Measurements from ENCODE around the gene TM9SF2.
"Not testable (repeated sequence)": the region's sequence is repeated elsewhere in the genome, so short reads cannot be mapped to it uniquely, and the experiment has no call there.

The TM9SF2 gene

DNA sequence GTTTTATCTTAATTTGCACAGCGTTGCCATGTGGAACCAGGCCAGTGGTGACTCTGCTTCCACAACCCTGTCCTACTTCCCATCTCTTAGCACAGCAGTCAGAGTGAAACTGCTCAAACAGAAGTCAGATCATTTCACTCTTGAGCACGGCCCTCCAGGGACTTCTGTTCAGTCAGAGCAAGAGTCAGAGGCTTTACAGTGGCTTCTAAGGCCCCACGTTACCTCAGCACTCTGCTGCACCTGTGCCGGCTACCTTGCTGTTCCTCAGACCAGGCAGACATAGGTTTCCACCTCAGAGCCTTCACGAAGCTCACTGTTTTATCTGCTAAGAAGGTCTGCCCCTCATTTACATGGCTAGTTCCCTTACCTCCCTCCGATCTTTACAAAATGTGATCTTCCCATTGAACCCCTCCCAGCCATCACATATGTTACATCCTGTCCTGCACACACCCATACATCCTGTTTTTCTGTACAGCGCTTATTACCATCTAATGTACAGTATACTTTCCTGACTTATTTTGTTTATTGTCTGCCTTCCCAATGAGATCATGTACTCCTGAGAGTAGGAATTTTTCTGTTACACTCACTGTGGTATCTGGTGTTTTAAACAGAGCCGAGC is 41.6 kb downstream of the TM9SF2 start:
- DNase-seq: peak; percentile 40 to 73

DNA sequence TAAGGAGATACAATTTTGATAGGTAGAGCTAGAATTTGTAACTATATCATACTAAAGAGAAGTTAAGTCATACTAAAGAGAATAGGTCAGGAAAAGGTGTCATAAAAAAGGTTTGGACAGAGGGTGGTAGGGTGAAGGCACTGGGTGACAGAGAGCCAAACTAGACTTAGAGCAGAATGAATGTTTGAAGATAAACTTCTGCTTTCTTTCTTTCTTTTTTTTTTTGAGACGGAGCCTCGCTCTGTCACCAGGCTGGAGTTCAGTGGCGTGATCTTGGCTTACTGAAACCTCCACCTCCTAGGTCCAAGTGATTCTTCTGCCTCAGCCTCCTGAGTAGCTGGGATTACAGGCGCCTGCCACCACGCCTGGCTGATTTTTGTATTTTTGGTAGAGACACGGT is 44.1 kb downstream of the TM9SF2 start:
- no peak for DNase-seq

DNA sequence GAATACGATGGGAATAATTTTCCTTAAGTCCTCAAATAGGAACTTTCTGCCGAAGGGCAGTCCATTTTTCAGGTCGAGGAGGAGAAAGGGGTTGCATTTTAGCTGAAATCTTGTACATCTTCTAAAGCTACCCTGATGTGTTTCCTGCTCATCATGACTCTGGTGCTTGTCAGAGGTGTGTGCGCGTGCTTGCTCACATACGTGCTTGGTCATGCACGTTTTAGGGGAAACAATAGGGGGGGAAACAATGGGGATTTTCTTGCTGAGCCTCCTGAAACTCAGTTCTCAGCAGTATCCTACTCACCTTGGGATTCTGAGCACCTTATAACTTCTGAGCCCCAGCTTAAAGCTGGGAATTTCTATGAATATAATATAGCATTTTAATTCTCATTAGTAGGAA is 44.7 kb downstream of the TM9SF2 start:
- DNase-seq: no peak

DNA sequence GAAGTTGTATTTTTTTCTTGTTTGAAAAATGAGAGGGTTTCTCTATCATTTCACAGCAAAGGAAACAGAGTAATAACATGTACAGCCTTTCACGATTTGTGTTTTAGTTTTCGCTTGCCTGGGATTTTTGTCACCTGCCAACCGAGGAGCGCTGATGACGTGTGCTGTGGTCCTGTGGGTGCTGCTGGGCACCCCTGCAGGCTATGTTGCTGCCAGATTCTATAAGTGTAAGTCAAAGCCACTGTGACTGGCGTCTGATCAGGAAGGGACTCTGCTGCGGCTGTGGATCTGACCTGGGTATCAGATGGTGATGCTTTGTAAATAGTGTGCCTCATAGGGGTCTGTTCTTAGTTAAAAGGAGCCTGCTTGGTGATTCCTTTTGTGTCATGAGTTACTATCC is 45.6 kb downstream of the TM9SF2 start:
- DNase-seq: no peak

DNA sequence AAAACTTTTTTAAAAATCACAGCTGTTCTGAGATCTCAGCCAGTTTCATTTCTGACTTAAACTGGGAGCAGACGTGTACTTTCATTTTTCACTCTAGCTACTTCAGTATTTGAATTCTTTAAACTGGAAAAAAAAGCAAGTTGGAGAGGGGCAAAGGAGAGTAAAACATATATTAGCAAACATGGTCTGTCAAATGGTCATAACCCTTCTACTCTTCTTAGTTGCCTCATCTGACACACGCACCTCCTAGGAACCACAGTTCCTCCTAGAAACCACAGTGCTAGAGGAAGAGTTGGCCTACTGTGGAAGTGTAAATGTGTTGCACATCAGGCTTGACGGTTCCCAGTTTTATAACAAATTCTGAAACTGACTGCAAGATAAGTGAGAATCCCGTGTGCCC is 47.2 kb downstream of the TM9SF2 start:
- peak in 1 of 2 donors; percentile 11 for DNase-seq

DNA sequence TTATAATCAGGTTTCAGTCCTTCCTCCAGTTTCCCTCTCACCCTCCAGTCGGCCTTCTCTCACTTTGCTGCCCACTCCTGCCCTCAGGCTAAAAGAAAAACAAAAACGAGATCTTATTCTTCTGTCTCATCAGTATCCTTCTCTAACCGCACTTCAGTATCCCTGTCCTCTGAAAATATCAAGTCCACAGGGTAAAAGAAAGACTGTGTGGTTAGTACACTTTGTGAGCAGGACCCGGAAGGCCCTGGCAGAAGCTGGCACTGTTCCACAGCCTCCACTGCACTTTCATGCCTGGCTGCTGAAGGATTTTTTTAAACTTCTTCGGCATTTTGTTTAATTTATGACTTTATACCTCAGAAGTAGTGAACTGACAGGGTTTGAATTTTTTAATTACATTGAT is 51.8 kb downstream of the TM9SF2 start:
- DNase-seq: no peak

DNA sequence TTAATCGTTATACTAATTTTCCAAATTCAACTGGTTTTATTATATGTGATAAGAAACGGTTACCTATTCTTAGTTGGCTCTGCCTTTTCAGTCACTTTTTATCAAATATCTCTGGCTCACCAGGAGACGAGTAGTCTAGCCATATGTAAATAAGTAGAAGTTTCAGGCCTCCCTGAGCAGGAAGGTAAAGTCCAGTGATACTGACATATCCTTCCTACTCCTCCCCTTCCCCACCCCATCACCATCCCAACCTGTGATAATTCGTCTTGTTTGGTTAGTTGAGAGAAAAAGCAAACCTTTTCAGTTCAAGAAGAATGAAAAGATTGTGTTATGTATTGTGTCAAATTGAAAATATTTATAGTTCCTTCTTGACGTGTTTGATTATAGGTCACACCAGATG is 53.9 kb downstream of the TM9SF2 start:
- no peak for DNase-seq

DNA sequence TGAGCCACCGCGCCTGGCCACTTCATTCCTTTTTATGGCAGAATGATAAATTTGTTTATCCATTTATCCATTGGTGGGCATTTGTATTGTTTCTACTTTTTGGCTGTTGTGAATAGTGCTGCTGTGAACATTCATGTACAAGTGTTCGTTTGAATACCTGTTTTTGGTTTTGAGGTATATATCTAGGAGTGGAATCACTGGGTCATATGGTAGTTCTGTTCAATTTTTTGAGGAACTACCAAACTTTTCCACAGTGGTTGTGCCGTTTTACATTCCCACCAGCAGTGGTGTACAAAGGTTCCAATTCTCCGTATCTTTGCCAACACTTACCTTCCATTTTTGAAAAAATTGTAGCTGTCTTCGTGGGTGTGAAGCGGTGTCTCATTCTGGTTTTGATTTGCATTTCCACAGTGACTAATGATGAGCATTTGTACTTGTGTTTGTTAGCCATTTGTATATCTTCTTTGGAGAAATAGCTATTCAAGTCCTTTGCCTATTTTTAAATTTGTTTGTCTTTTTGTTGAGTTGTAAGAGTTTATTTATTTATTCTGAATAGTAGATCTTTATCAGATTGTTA is 55.7 kb downstream of the TM9SF2 start:
- no peak for DNase-seq

DNA sequence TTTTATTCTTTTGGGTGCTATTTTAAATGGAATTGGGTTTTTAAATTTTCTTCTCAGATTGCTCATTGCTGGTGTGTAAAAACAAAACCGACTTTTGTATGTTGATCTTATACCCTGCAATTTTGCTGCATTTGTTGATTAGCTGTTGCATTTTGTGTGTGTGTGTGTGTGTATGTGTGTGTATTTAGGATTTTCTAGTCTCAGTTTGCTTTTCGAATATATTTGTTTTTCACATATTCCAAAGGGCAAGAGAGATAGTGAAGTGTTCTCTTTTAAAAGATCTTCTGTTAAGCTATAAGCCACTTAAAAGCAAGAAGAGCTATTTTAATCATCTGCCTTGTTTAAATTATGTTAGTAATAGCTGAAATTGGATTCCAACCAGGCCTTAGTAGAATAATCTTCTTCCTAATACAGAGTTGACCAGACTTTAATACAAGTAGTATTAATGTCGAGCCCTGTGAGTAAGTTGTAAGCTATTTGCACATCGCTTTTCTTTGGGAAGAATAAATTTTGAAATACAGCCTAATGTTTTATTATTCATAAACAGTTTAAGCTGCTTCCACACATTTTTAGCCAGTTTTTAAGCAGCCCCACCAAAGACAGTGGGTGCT is 57.4 kb downstream of the TM9SF2 start:
- DNase-seq: no peak

DNA sequence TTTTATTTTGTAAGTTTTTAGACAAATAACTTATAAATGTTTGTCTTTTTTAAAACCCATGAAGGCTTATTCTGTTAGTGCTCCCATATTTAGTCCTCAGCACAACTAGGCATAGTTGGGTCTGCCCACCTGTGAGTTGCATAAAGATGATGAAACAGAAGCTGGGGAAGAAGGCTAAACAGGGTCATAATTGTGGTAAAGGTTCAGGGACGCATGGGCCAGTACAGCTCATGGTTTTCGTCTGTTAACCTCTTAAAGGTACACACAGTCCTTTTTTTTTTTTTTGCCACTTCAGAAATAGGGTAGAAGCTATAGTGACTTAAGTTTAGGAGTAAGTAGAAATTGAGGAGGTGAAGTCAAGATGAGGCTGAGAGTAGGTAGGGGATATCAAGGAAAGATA is 58.3 kb downstream of the TM9SF2 start:
- DNase-seq: no peak

DNA sequence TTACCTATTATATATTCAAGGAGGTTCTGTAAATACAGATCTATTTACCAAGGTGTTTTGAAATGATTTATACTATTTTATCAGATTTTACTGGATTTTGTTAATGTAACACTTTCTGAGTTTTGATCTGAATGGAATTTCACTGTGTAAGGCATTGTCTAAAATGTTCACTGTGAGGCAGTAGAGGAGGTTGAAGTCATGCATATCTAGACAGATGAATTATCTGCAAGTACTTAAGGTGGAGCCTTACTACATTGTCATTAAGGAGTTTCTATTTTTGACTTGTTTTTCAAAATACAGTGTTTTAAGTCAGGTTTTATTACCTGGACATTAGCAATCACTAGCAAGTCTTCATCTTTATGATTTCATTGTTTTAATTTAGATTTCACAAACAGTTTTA is 62.1 kb downstream of the TM9SF2 start:
- DNase-seq: no peak

DNA sequence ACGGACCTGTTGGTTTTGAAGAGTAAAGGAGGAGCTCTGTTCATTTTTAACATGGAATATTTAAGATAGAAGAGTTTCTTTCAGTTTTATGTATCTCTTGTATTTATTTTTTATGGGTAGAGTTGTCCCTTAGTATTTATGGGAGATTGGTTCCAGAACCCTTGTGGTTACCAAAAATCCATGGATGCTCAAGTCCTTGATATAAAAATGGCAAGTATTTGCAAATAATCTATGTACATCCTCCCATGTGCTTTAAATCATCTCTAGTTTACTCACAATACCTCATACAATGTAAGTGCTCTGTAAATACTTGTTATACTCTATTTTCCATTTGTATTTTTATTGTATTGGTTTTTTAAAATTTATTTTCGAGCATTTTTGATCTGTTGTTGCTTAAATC is 63.1 kb downstream of the TM9SF2 start:
- no peak for DNase-seq

DNA sequence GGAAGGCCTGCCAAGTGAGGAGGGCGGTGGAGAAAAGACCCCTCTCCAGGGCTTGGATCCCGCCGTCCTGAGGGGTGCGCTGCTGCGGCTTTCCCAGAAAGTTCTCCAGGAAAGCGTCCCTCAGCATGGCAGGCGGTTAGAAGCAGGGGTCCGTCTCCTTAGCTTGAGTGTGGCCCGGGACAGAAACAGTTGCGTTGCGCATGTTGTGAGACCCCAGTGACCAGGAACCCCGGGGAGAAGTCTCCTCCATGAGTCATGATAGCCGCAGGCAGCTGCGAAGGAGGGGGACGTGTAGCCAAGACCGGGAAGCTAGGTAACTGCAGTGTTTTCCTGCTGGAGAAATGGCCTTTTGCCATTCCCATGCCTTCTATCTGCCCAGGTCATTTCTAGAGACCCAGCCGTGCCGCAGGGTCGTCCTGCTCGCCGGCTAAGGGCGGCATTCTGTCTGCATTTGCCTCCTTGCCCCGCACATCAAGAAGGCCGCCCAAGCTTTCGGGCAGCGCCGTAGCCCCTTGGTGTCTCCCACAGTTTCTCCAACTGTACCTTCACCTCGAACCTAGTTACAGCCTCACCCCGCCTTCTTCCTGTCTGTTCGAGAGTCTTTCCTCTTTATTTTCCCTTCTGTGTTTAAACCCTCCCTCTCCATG is 64.3 kb downstream of the TM9SF2 start:
- no peak for DNase-seq

DNA sequence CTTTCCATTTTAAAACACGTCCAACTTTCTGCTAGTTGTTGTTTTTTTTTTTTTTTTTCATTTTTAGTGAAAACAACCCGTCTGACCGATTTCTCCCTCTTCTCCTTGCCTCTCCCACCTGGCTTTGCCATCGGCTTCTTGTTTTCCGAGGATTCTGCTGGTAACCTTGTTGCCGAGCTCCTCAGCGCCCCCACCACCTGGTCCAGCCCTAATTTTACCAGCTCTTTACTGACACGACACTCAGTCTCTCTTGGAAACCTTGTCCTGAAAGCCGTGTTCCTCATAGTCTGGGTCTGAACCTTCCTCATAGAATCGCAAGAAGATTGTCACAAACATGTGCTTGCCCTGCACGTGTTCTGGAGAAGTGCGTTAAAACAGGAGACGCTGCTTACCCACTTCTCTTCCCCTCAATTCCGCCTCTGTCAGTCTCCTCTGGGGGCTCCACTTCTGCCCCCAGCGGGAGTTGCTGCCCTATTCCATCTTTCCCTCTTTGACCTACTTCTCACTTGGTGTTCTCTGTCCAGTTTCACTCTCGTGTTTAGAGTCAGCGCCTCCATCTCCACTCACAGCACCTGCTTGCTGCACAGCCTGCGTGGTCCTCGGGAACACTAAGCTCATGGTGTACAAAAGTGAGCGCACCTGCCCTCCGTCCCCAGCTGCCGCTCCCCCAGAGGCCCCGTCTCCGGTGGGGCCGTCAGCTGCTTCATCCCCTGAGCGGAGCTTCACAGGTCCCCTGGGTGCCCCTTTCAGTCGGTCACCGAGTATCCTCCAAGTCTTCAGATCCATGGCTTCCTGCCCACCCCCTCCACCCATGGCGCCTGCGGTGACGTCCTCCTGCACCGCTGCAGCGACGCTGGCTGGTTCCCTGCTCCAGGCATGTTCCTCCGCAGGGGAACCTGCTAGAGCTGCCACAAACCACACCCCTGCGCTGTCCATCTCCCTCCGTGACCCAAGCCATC is 65.1 kb downstream of the TM9SF2 start:
- no peak for DNase-seq

DNA sequence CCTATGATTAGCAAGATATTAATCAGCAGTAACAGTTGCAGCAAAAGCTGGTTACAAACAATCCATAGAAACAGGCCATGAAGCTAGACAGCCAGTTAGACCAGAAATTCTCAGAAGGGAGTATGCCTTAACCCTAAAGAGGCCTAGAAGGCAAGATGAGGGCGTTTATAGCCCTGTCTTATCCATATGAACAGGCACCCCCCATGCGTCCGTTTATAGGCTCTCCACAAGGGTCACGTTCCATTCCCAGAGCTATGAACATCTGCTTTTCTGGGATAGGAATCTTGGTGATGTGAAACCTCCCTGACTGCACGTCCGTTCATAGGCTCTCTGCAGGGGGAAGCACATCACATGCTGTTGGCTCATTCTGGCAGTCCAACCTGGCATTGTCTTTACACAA is 67.6 kb downstream of the TM9SF2 start:
- not testable (repeated sequence) for DNase-seq

DNA sequence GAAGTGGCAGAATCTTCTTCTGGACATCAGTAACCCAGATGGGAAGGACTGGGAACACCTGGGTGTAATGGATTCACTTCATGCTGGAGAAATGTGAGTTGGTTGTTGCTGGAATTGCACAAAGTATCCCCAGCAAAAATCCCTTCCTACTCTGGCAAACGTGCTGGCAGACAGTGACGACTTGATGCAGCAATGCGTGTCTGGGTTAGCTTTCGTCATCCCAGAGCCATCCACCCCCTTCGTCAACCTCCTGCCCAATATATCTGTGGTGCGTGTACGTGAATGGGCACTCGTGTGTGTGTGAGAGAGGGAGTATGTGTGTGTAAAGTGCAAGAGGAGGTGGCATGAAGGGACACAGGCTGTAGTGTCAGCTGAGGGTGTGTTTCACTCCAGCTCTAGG is 70.9 kb downstream of the TM9SF2 start:
- no peak for DNase-seq

DNA sequence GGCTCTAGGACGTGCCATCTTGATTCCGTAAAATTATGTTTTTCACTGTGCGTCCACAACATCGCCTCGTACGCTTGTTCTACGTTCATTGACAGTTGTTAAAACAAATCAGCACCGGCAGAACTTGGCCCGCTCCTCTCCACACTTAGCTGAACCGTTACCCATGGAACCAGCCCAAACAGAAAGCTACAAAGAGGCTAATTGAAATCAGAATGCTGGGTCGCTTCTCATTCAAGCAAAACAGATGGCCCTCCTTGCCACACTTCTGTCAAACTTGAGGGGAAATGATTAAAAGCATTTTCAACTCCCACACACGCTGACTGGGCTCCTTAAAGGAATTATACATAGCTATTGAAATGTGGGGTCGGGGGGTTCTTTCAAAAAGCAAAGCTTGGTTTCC is 71.6 kb downstream of the TM9SF2 start:
- no peak for DNase-seq

DNA sequence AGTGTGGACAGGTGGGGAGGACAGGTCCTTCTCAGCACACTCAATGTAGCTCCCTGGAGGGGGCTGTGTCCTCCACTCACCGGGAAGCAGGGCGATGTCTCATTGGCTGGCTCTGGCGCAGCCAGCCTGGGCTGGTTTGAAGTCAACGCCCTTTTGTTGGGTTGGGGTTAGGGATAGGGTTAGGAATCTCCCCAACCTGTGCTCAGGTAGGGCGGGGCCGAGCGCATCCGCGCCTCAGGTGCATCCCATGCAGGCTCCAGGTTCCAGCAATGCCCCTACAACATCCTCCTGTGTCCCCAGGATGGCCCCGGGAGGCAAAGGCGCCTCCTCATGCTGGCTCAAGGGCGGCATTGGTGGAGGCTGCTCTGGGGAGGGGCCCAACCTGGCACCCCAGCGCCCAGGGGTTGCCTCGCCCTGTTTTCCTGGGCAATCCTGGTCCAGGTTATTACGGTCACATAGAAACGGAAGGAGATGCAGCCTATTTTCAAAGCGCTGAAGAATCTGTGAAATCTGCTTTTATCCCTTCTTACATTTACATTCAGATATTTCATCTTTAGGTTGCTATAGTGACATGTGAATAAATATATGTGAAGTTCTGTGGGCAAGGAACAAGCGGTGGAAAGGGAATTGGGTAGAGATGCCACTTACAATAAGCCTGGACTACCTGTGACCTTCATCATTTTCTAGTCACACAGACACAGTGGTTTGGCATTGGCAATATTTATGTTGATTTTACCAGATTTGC is 74.3 kb downstream of the TM9SF2 start:
- no peak for DNase-seq

DNA sequence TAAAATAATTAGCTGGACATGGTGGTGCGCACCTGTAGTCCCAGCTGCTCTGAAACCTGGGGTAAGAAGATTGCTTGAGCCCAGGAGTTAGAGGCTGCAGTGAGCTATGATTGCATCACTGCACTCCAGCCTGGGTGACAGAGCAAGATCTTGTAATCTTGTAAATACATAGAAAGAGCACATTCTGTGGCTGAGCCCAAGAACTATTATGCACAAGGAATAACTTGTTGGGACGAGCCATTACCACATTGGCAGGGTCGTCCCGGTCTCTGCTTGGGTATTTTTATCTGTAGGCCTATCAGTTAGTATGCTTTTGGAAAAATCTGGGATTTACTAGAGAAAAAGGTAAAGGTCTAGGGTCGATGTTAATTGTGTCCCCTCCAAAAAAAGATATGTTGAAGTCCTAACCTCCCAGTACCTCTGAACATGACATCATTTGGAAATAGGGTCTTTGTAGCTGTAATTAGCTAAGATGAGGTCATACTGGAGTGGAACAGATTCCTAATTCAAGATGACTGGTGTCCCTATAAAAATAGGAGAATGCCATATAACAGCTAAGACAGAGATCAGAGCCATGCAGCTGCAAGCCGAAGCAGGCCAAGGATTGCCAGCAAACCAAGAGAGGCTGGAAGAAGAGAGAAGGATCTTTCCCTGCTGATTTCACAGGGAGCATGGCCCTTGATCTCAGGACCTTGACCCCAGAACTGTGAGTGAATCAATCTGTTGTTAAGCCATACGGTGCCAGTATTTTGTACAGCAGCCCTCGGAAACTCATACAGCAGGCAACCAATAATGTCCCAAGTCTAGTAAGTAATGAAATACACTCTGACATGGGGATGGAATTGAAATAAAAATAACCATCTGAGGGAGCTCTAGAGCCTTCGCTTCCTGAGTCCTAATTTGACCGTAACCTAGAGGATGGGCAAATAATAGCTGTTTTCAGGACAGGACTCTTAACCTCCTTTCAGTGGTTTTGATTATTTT is 77.0 kb downstream of the TM9SF2 start:
- DNase-seq: no peak

DNA sequence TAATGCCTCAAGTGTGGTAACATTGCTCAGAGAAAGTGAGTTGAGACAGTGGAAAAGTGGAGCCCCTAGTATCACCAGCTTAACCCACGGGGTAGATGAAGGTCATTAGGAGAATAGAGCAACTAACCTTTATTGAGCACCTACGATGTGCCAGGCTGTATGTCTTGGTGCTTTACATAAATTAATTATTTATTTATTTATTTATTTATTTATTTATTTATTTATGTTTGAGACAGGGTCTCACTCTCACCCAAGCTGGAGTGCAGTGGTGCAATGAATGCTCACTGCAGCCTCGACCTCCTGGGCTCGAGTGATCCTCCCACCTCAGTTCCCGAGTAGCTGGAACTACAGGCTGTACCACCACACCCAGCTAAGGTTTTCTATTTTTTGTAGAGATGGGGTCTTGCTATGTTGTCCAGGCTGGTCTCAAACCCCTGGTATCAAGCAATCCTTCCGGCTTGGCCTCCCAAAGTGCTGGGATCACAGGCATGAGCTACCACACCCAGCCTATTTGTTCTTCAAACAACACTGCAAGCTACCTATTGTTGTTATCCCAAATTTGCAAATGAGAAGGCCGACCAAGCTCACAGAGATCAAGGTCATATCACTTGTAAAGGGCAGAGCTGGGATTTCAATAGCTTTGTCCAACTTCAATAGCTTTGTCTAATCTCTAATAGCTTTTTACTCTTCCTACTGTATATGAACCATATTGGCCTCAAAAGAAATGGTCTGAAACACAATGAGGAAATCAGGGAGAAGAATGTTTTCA is 79.4 kb downstream of the TM9SF2 start:
- DNase-seq: no peak
